Measurements from ENCODE around the gene TGFBR3.

TGFBR3 gene

GRCh38 chr1:91792489-91793071 lies 93.4 kb downstream of the TGFBR3 start:
- Histone ChIP-seq H3K36me3 (ENCODE audit: insufficient read depth, low read depth, low read length) (no peaks in the 10 kb centered on the region), H3K4me1 (ENCODE audit: insufficient read depth, low read length) (peaks cover 31% of the 10 kb centered on the region), H3K9ac (ENCODE audit: low read depth, low read length) (no peak overlapping the region), H3K9me3 (ENCODE audit: insufficient read depth, low read depth, low read length) (no peaks in the 10 kb centered on the region), H3K27ac (ENCODE audit: low read length) (no peak overlapping the region), H3K27me3 (ENCODE audit: insufficient read depth, low read length) (peaks cover 4% of the 10 kb centered on the region; the same call in 1 of the 2 replicates), H3K4me3 (ENCODE audit: low read length) (no peak overlapping the region)

GRCh38 chr1:91791691-91792488 lies 94.1 kb downstream of the TGFBR3 start:
- Histone ChIP-seq H3K27me3 (ENCODE audit: insufficient read depth, low read length) (peaks cover 4% of the 10 kb centered on the region; the same call in 1 of the 2 replicates), H3K27ac (ENCODE audit: low read length) (no peak overlapping the region), H3K9me3 (ENCODE audit: insufficient read depth, low read depth, low read length) (no peaks in the 10 kb centered on the region), H3K9ac (ENCODE audit: low read depth, low read length) (no peak overlapping the region), H3K4me3 (ENCODE audit: low read length) (0 out of 2 replicates have a peak overlapping the region, but pooled peaks have one; percentile 20), H3K4me1 (ENCODE audit: insufficient read depth, low read length) (peaks cover 31% of the 10 kb centered on the region), H3K36me3 (ENCODE audit: insufficient read depth, low read depth, low read length) (no peaks in the 10 kb centered on the region)

- Histone ChIP-seq H3K9me3 (ENCODE audit: insufficient read depth, low read depth, low read length) (no peaks in the 10 kb centered on the region), H3K27me3 (ENCODE audit: insufficient read depth, low read length) (peaks cover 4% of the 10 kb centered on the region; the same call in 1 of the 2 replicates), H3K27ac (ENCODE audit: low read length) (no peak overlapping the region), H3K4me3 (ENCODE audit: low read length) (peak overlapping the region; percentile 41; the same call in 1 of the 2 replicates), H3K9ac (ENCODE audit: low read depth, low read length) (no peak overlapping the region), H3K36me3 (ENCODE audit: insufficient read depth, low read depth, low read length) (no peaks in the 10 kb centered on the region), H3K4me1 (ENCODE audit: insufficient read depth, low read length) (peaks cover 31% of the 10 kb centered on the region)
Measured at GRCh38 chr1:91791103-91791502, 94.8 kb downstream of the TGFBR3 start.

GRCh38 chr1:91790392-91790791 lies 95.6 kb downstream of the TGFBR3 start:
- Histone ChIP-seq H3K27me3 (ENCODE audit: insufficient read depth, low read length) (peaks cover 4% of the 10 kb centered on the region; the same call in 1 of the 2 replicates), H3K4me1 (ENCODE audit: insufficient read depth, low read length) (peaks cover 31% of the 10 kb centered on the region)

GRCh38 chr1:91789273-91789997 lies 96.5 kb downstream of the TGFBR3 start:
- no peak overlapping the region for H3K9ac ChIP-seq (ENCODE audit: low read depth, low read length)
- H3K27ac ChIP-seq (ENCODE audit: low read length): no peak overlapping the region
- H3K4me1 ChIP-seq (ENCODE audit: insufficient read depth, low read length): peaks cover 31% of the 10 kb centered on the region
- H3K36me3 ChIP-seq (ENCODE audit: insufficient read depth, low read depth, low read length): no peaks in the 10 kb centered on the region
- H3K9me3 ChIP-seq (ENCODE audit: insufficient read depth, low read depth, low read length): no peaks in the 10 kb centered on the region
- H3K27me3 ChIP-seq (ENCODE audit: insufficient read depth, low read length): peaks cover 4% of the 10 kb centered on the region; the same call in 1 of the 2 replicates
- H3K4me3 ChIP-seq (ENCODE audit: low read length): no peak overlapping the region

More at GRCh38 chr1:91790392-91790791, 95.6 kb downstream of the TGFBR3 start:
- no peak overlapping the region for H3K4me3 ChIP-seq (ENCODE audit: low read length)
- no peaks in the 10 kb centered on the region for H3K36me3 ChIP-seq (ENCODE audit: insufficient read depth, low read depth, low read length)
- H3K9ac ChIP-seq (ENCODE audit: low read depth, low read length): no peak overlapping the region
- no peaks in the 10 kb centered on the region for H3K9me3 ChIP-seq (ENCODE audit: insufficient read depth, low read depth, low read length)
- H3K27ac ChIP-seq (ENCODE audit: low read length): no peak overlapping the region

GRCh38 chr1:91787919-91788318 lies 98.0 kb downstream of the TGFBR3 start:
- Histone ChIP-seq H3K27me3 (ENCODE audit: insufficient read depth, low read length) (peaks cover 4% of the 10 kb centered on the region; the same call in 1 of the 2 replicates), H3K9me3 (ENCODE audit: insufficient read depth, low read depth, low read length) (no peaks in the 10 kb centered on the region), H3K4me3 (ENCODE audit: low read length) (no peak overlapping the region), H3K27ac (ENCODE audit: low read length) (no peak overlapping the region), H3K9ac (ENCODE audit: low read depth, low read length) (no peak overlapping the region), H3K36me3 (ENCODE audit: insufficient read depth, low read depth, low read length) (no peaks in the 10 kb centered on the region), H3K4me1 (ENCODE audit: insufficient read depth, low read length) (peaks cover 31% of the 10 kb centered on the region)

- H3K9ac ChIP-seq (ENCODE audit: low read depth, low read length): no peak overlapping the region
- no peaks in the 10 kb centered on the region; the same call in 1 of the 2 replicates for H3K4me1 ChIP-seq (ENCODE audit: insufficient read depth, low read length)
- H3K9me3 ChIP-seq (ENCODE audit: insufficient read depth, low read depth, low read length): no peaks in the 10 kb centered on the region
- H3K36me3 ChIP-seq (ENCODE audit: insufficient read depth, low read depth, low read length): no peaks in the 10 kb centered on the region
- no peak overlapping the region for H3K4me3 ChIP-seq (ENCODE audit: low read length)
- H3K27me3 ChIP-seq (ENCODE audit: insufficient read depth, low read length): no peaks in the 10 kb centered on the region; the same call in 1 of the 2 replicates
- no peak overlapping the region for H3K27ac ChIP-seq (ENCODE audit: low read length)
Measured at GRCh38 chr1:91784616-91785015, 101.3 kb downstream of the TGFBR3 start.

- Histone ChIP-seq H3K9ac (ENCODE audit: low read depth, low read length) (no peak overlapping the region), H3K9me3 (ENCODE audit: insufficient read depth, low read depth, low read length) (no peaks in the 10 kb centered on the region), H3K27ac (ENCODE audit: low read length) (no peak overlapping the region), H3K27me3 (ENCODE audit: insufficient read depth, low read length) (no peaks in the 10 kb centered on the region), H3K36me3 (ENCODE audit: insufficient read depth, low read depth, low read length) (no peaks in the 10 kb centered on the region), H3K4me3 (ENCODE audit: low read length) (no peak overlapping the region), H3K4me1 (ENCODE audit: insufficient read depth, low read length) (peaks cover 4% of the 10 kb centered on the region; the same call in 1 of the 2 replicates)
Measured at GRCh38 chr1:91784191-91784590, 101.8 kb downstream of the TGFBR3 start.

GRCh38 chr1:91783423-91784170 lies 102.4 kb downstream of the TGFBR3 start:
- Histone ChIP-seq H3K4me3 (ENCODE audit: low read length) (no peak overlapping the region), H3K9me3 (ENCODE audit: insufficient read depth, low read depth, low read length) (no peaks in the 10 kb centered on the region), H3K9ac (ENCODE audit: low read depth, low read length) (no peak overlapping the region), H3K27me3 (ENCODE audit: insufficient read depth, low read length) (no peaks in the 10 kb centered on the region), H3K36me3 (ENCODE audit: insufficient read depth, low read depth, low read length) (no peaks in the 10 kb centered on the region), H3K4me1 (ENCODE audit: insufficient read depth, low read length) (peaks cover 10% of the 10 kb centered on the region; the same call in 1 of the 2 replicates), H3K27ac (ENCODE audit: low read length) (no peak overlapping the region)

- Histone ChIP-seq H3K9me3 (ENCODE audit: insufficient read depth, low read depth, low read length) (no peaks in the 10 kb centered on the region), H3K36me3 (ENCODE audit: insufficient read depth, low read depth, low read length) (no peaks in the 10 kb centered on the region), H3K4me3 (ENCODE audit: low read length) (no peak overlapping the region), H3K9ac (ENCODE audit: low read depth, low read length) (no peak overlapping the region), H3K27me3 (ENCODE audit: insufficient read depth, low read length) (no peaks in the 10 kb centered on the region), H3K4me1 (ENCODE audit: insufficient read depth, low read length) (peaks cover 20% of the 10 kb centered on the region; the same call in 1 of the 2 replicates), H3K27ac (ENCODE audit: low read length) (no peak overlapping the region)
Measured at GRCh38 chr1:91781901-91782622, 103.9 kb downstream of the TGFBR3 start.
